Thyroid gland (tissue), 4 donors: ENCODE results near the gene NFIA.

Experiments
- CTCF ChIP-seq, 6 experiments: fragments of 200-600 bp in 3 of 6; fragments of 450-650 bp in 3 of 6; sonication (generic) in 3 of 6; IDR thresholded peaks; one replicate each; pipeline ENCODE4 v1.5.1; 2016 to 2019; ENCODE audit warnings: antibody characterized with exemption in 6 of 6, mild to moderate bottlenecking in 2 of 6, inconsistent platforms in 1 of 6, moderate library complexity in 1 of 6
- POLR2A ChIP-seq, 2 donors: fragments of 450-650 bp; IDR thresholded peaks; one replicate each; pipeline ENCODE4 v1.6.1; 2017; ENCODE audit warnings: antibody characterized with exemption in 2 of 2, mild to moderate bottlenecking in 2 of 2, moderate library complexity in 1 of 2

DNA sequence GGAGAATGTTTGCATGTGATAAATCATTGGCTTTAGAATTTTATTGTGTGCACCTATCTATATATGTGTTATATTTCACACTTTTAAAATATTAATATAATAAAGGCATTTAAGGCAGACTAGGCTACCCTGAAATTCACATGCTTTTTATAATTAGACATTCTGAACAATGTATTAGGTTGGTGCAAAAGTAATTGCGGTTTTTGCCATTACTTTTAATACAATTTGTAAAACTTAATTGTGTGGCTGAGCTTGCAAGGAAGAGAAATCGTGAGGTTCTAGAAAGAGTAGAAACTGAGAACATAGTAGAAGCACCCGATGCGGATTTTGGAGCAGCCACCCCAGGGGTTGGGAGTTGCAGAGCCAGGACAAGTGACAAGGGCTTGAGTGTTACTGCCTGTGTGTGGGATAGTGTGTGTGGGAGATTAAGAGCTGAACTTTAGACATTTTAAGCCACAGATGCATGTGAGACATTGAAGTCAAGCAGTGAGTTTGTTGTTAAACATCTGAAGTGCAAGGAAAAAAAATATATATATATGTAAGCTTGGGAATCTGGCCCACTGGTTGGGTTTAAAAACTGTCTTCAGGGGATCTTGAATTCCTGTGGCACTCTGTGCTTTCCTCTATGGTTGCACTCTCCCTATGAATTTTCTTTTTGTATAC lies 398.0 kb downstream of the NFIA start:
- no peak for TF ChIP-seq CTCF (IDR thresholded peaks at IDR 0.05)
- no peak for TF ChIP-seq POLR2A (IDR thresholded peaks at IDR 0.05)
